WTC11 (cell line): ENCODE data around the gene SHISA6. TPM values are rescaled to one million over a fixed set of nuclear protein-coding genes. Genes with fewer than 3 reads are reported as not detected.

Experiments used
- ATAC-seq: fragments of 200-7000 bp; cut with Tn5 transposase; 2 replicates; pipeline ENCODE4 v1.10.0; 2021; ENCODE audit warnings: mild to moderate bottlenecking, moderate library complexity
- CTCF ChIA-PET: fragments of 300-600 bp; sonication (Branson Sonifier 250); formaldehyde crosslinking; loops from one replicate; lab custom pipeline; 2021; ENCODE audit warnings: antibody characterized with exemption; lab: Charles Lee
- POLR2A ChIA-PET: fragments of 350-600 bp; sonication (Branson Sonifier 250); formaldehyde crosslinking; loops from one replicate; lab custom pipeline; 2021; ENCODE audit warnings: antibody characterized with exemption; lab: Charles Lee
- DNase-seq: peaks from one replicate; pipeline ENCODE4 v3.0.0; 2021; ENCODE audit warnings: low spot score
- H3K27ac Mint-ChIP-seq: 2 replicates; pipeline ENCODE4 v1.8.0; 2021; ENCODE audit warnings: mixed read lengths
- H3K27me3 Mint-ChIP-seq: 2 replicates; pipeline ENCODE4 v1.8.0; 2021; ENCODE audit warnings: low read depth, mild to moderate bottlenecking, moderate library complexity, mixed read lengths
- H3K36me3 Mint-ChIP-seq: 2 replicates; pipeline ENCODE4 v1.8.0; 2021; ENCODE audit warnings: mixed read lengths
- H3K4me1 Mint-ChIP-seq: 2 replicates; pipeline ENCODE4 v1.8.0; 2022; ENCODE audit warnings: mixed read lengths
- H3K4me3 Mint-ChIP-seq: 2 replicates; pipeline ENCODE4 v1.8.0; 2021; ENCODE audit warnings: mild to moderate bottlenecking, moderate library complexity, mixed read lengths
- H3K9me3 Mint-ChIP-seq: 2 replicates; pipeline ENCODE4 v1.8.0; 2021; ENCODE audit warnings: mixed read lengths
- ATF6 ChIP-seq: sonication (generic); formaldehyde crosslinking; IDR thresholded peaks from 2 replicates; pipeline ENCODE4 v1.8.1; 2023; ENCODE audit warnings: mild to moderate bottlenecking, missing genetic modification reagents
- GABPB1 ChIP-seq: sonication (generic); formaldehyde crosslinking; IDR thresholded peaks from 2 replicates; pipeline ENCODE4 v1.8.1; 2023; ENCODE audit warnings: mild to moderate bottlenecking, missing genetic modification reagents
- GRHL2 ChIP-seq: fragments of 250-450 bp; sonication (Bioruptor Pico); IDR thresholded peaks from 2 replicates; pipeline ENCODE4 v1.8.0; 2022; ENCODE audit warnings: mild to moderate bottlenecking, moderate library complexity; ENCODE audit not compliant: insufficient replicate concordance, severe bottlenecking
- NFE2L1 ChIP-seq: sonication (generic); formaldehyde crosslinking; IDR thresholded peaks from 2 replicates; pipeline ENCODE4 v1.8.1; 2023; ENCODE audit warnings: missing genetic modification reagents
- NFYB ChIP-seq: sonication (generic); formaldehyde crosslinking; conservative IDR thresholded peaks from 2 replicates; pipeline ENCODE4 v1.8.0; 2022; ENCODE audit warnings: low read depth, missing genetic modification reagents
- OVOL2 ChIP-seq: fragments of 250-450 bp; sonication (Bioruptor Pico); IDR thresholded peaks from 2 replicates; pipeline ENCODE4 v1.9.0; 2021; ENCODE audit warnings: mild to moderate bottlenecking, borderline replicate concordance
- PREB ChIP-seq: sonication (generic); formaldehyde crosslinking; IDR thresholded peaks from 2 replicates; pipeline ENCODE4 v1.8.1; 2022; ENCODE audit warnings: mild to moderate bottlenecking, missing genetic modification reagents, moderate library complexity, borderline replicate concordance
- TEAD1 ChIP-seq: sonication (generic); formaldehyde crosslinking; IDR thresholded peaks from 2 replicates; pipeline ENCODE4 v1.8.0; 2022; ENCODE audit warnings: mild to moderate bottlenecking, missing genetic modification reagents
- TEAD4 ChIP-seq: sonication (generic); formaldehyde crosslinking; IDR thresholded peaks from 2 replicates; pipeline ENCODE4 v1.8.0; 2022; ENCODE audit warnings: mild to moderate bottlenecking, missing genetic modification reagents
- ZBTB21 ChIP-seq: sonication (generic); formaldehyde crosslinking; IDR thresholded peaks from 2 replicates; pipeline ENCODE4 v1.8.1; 2023; ENCODE audit warnings: mild to moderate bottlenecking, missing genetic modification reagents, borderline replicate concordance
- ZNF121 ChIP-seq: sonication (generic); formaldehyde crosslinking; IDR thresholded peaks from 2 replicates; pipeline ENCODE4 v1.8.0; 2023; ENCODE audit warnings: missing genetic modification reagents
- ZNF263 ChIP-seq: sonication (generic); formaldehyde crosslinking; IDR thresholded peaks from 2 replicates; pipeline ENCODE4 v1.8.1; 2022; ENCODE audit warnings: low read depth, mild to moderate bottlenecking, moderate library complexity, missing genetic modification reagents
- total RNA-seq: library from RNA; stranded (reverse); gene quantifications from 3 replicates; pipeline ENCODE4 v1.2.3, GENCODE V29; 2021
- TF ChIP-seq, protein P1 (sequence below): sonication (generic); formaldehyde crosslinking; IDR thresholded peaks from 2 replicates; pipeline ENCODE4 v1.8.1; 2023; ENCODE audit warnings: mild to moderate bottlenecking, missing genetic modification reagents, borderline replicate concordance
- TF ChIP-seq, protein P2 (sequence below): sonication (generic); formaldehyde crosslinking; IDR thresholded peaks from 2 replicates; pipeline ENCODE4 v1.8.1; 2022; ENCODE audit warnings: low read depth, missing genetic modification reagents, borderline replicate concordance
- TF ChIP-seq, protein P3 (sequence below): fragments of 250-450 bp; sonication (Bioruptor Pico); IDR thresholded peaks from 2 replicates; pipeline ENCODE4 v1.9.0; 2021; ENCODE audit warnings: moderate library complexity, mild to moderate bottlenecking, inconsistent platforms, borderline replicate concordance
- TF ChIP-seq, protein P4 (sequence below): sonication (generic); formaldehyde crosslinking; conservative IDR thresholded peaks from 2 replicates; pipeline ENCODE4 v1.8.1; 2022; ENCODE audit warnings: mild to moderate bottlenecking, missing genetic modification reagents
- TF ChIP-seq, protein P5 (sequence below): fragments of 250-450 bp; sonication (Bioruptor Pico); IDR thresholded peaks from 2 replicates; pipeline ENCODE4 v1.8.0; 2021; ENCODE audit warnings: mild to moderate bottlenecking
- TF ChIP-seq, protein P6 (sequence below): sonication (generic); formaldehyde crosslinking; IDR thresholded peaks from 2 replicates; pipeline ENCODE4 v1.8.1; 2023; ENCODE audit warnings: mild to moderate bottlenecking, missing genetic modification reagents, moderate library complexity

SHISA6 gene
- total RNA-seq, 1 experiment from 2014 or later: 1.1 TPM

- TF ChIP-seq, protein P1, sequence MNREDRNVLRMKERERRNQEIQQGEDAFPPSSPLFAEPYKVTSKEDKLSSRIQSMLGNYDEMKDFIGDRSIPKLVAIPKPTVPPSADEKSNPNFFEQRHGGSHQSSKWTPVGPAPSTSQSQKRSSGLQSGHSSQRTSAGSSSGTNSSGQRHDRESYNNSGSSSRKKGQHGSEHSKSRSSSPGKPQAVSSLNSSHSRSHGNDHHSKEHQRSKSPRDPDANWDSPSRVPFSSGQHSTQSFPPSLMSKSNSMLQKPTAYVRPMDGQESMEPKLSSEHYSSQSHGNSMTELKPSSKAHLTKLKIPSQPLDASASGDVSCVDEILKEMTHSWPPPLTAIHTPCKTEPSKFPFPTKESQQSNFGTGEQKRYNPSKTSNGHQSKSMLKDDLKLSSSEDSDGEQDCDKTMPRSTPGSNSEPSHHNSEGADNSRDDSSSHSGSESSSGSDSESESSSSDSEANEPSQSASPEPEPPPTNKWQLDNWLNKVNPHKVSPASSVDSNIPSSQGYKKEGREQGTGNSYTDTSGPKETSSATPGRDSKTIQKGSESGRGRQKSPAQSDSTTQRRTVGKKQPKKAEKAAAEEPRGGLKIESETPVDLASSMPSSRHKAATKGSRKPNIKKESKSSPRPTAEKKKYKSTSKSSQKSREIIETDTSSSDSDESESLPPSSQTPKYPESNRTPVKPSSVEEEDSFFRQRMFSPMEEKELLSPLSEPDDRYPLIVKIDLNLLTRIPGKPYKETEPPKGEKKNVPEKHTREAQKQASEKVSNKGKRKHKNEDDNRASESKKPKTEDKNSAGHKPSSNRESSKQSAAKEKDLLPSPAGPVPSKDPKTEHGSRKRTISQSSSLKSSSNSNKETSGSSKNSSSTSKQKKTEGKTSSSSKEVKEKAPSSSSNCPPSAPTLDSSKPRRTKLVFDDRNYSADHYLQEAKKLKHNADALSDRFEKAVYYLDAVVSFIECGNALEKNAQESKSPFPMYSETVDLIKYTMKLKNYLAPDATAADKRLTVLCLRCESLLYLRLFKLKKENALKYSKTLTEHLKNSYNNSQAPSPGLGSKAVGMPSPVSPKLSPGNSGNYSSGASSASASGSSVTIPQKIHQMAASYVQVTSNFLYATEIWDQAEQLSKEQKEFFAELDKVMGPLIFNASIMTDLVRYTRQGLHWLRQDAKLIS: no peak
Measured at GRCh38 chr17:11366272-11366850, 125.3 kb downstream of the SHISA6 start (continued).

- Mint-ChIP-seq H3K27me3 (0 out of 2 replicates have a peak, but pooled peaks cover 2% of the 10 kb centered on the region), H3K9me3 (peaks cover 56% of the 10 kb centered on the region), H3K36me3 (peaks cover 45% of the 10 kb centered on the region), H3K4me3 (no peak overlapping the region), H3K27ac (no peak overlapping the region), H3K4me1 (no peaks in the 10 kb centered on the region)
- ATAC-seq (no peak), DNase-seq (no peak)
- ChIA-PET POLR2A (no interaction called here), CTCF (no interaction called here)
- TF ChIP-seq OVOL2 (CRISPR knock-in tag): no peak
- TF ChIP-seq ZBTB21 (CRISPR knock-in tag): no peak
- TF ChIP-seq, protein P2, sequence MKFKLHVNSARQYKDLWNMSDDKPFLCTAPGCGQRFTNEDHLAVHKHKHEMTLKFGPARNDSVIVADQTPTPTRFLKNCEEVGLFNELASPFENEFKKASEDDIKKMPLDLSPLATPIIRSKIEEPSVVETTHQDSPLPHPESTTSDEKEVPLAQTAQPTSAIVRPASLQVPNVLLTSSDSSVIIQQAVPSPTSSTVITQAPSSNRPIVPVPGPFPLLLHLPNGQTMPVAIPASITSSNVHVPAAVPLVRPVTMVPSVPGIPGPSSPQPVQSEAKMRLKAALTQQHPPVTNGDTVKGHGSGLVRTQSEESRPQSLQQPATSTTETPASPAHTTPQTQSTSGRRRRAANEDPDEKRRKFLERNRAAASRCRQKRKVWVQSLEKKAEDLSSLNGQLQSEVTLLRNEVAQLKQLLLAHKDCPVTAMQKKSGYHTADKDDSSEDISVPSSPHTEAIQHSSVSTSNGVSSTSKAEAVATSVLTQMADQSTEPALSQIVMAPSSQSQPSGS: no peak
- no peak for TF ChIP-seq NFYB (CRISPR knock-in tag)
- no peak for TF ChIP-seq GABPB1
- TF ChIP-seq, protein P3, sequence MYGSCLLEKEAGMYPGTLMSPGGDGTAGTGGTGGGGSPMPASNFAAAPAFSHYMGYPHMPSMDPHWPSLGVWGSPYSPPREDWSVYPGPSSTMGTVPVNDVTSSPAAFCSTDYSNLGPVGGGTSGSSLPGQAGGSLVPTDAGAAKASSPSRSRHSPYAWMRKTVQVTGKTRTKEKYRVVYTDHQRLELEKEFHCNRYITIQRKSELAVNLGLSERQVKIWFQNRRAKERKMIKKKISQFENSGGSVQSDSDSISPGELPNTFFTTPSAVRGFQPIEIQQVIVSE (CRISPR knock-in tag): no peak
- TF ChIP-seq ATF6 (CRISPR knock-in tag): no peak
- TF ChIP-seq ZNF121: no peak
- no peak for TF ChIP-seq TEAD1 (CRISPR knock-in tag)
- TF ChIP-seq PREB (CRISPR knock-in tag): no peak
- TF ChIP-seq NFE2L1 (CRISPR knock-in tag): no peak
- no peak for TF ChIP-seq TEAD4 (CRISPR knock-in tag)
- TF ChIP-seq, protein P4, sequence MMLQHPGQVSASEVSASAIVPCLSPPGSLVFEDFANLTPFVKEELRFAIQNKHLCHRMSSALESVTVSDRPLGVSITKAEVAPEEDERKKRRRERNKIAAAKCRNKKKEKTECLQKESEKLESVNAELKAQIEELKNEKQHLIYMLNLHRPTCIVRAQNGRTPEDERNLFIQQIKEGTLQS: no peak
- TF ChIP-seq, protein P5, sequence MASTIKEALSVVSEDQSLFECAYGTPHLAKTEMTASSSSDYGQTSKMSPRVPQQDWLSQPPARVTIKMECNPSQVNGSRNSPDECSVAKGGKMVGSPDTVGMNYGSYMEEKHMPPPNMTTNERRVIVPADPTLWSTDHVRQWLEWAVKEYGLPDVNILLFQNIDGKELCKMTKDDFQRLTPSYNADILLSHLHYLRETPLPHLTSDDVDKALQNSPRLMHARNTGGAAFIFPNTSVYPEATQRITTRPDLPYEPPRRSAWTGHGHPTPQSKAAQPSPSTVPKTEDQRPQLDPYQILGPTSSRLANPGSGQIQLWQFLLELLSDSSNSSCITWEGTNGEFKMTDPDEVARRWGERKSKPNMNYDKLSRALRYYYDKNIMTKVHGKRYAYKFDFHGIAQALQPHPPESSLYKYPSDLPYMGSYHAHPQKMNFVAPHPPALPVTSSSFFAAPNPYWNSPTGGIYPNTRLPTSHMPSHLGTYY: no peak
- TF ChIP-seq, protein P6, sequence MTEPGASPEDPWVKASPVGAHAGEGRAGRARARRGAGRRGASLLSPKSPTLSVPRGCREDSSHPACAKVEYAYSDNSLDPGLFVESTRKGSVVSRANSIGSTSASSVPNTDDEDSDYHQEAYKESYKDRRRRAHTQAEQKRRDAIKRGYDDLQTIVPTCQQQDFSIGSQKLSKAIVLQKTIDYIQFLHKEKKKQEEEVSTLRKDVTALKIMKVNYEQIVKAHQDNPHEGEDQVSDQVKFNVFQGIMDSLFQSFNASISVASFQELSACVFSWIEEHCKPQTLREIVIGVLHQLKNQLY (CRISPR knock-in tag): no peak
- TF ChIP-seq GRHL2: no peak
- no peak for TF ChIP-seq ZNF263 (CRISPR knock-in tag)
Measured at GRCh38 chr17:11369575-11369974, 128.6 kb downstream of the SHISA6 start.
